Astrocyte of the cerebellum (primary cell): ENCODE results near the gene TRUB1.

Source experiments
- DNase-seq: peaks from one replicate; pipeline ENCODE4 v3.0.0-alpha.2; 2011; ENCODE audit warnings: low read depth
- H3K4me3 ChIP-seq: 2 replicates; pipeline ENCODE4 v1.5.1; 2011; ENCODE audit warnings: mild to moderate bottlenecking, low read depth, low read length, moderate library complexity
- CTCF ChIP-seq: IDR thresholded peaks from 2 replicates; pipeline ENCODE4 v1.5.1; 2012; ENCODE audit warnings: low read length, low read depth, moderate library complexity, mild to moderate bottlenecking; ENCODE audit errors: missing control alignments
- in situ Hi-C: cut with HindIII; loops from 2 replicates; pipeline ENCODE4 v1.10.0; 2017; ENCODE audit warnings: low sequenced_read_pairs

The TRUB1 gene

GRCh38 chr10:114953047-114953446 lies 15.1 kb downstream of the TRUB1 start:
- in situ Hi-C loops, result no loop called here
- no peak for DNase-seq
- no peak for TF ChIP-seq CTCF
- no peak overlapping the region for H3K4me3 ChIP-seq

- DNase-seq, result no peak
- in situ Hi-C loops, result no loop called here
- TF ChIP-seq CTCF, result no peak
- no peak overlapping the region for H3K4me3 ChIP-seq
Measured at GRCh38 chr10:114955984-114956383, 18.0 kb downstream of the TRUB1 start.

GRCh38 chr10:114956466-114956865 lies 18.5 kb downstream of the TRUB1 start:
- H3K4me3 ChIP-seq, result no peak overlapping the region
- no peak for TF ChIP-seq CTCF
- in situ Hi-C loops, result no loop called here
- DNase-seq, result no peak

GRCh38 chr10:114957122-114957521 lies 19.1 kb downstream of the TRUB1 start:
- no peak overlapping the region for H3K4me3 ChIP-seq
- in situ Hi-C loops, result no loop called here
- no peak for TF ChIP-seq CTCF
- no peak for DNase-seq

- TF ChIP-seq CTCF, result no peak
- H3K4me3 ChIP-seq, result no peak overlapping the region
- in situ Hi-C loops, result no loop called here
- no peak for DNase-seq
Measured at GRCh38 chr10:114957673-114958072, 19.7 kb downstream of the TRUB1 start.

- H3K4me3 ChIP-seq, result no peak overlapping the region
- DNase-seq, result no peak
- TF ChIP-seq CTCF, result no peak
- in situ Hi-C loops, result no loop called here
Measured at GRCh38 chr10:114962441-114962840, 24.4 kb downstream of the TRUB1 start.

GRCh38 chr10:114963908-114964307 lies 25.9 kb downstream of the TRUB1 start:
- in situ Hi-C loops, result no loop called here

More at GRCh38 chr10:114963908-114964307, 25.9 kb downstream of the TRUB1 start:
- no peak for TF ChIP-seq CTCF
- H3K4me3 ChIP-seq, result no peak overlapping the region
- no peak for DNase-seq
